Testis (tissue), 5 donors: ENCODE results near the gene TTC29. TPM values are rescaled to one million over a fixed set of nuclear protein-coding genes. Genes with fewer than 3 reads are reported as not detected.

Experiments
- DNase-seq: peaks from one replicate; pipeline ENCODE4 v3.0.0-alpha.2; 2019
- H3K27ac ChIP-seq, 2 donors: fragments of 200-600 bp; sonication (generic); one replicate each; pipeline ENCODE4 v1.5.1; 2019
- H3K27me3 ChIP-seq: fragments of 200-600 bp; sonication (generic); one replicate; pipeline ENCODE4 v1.5.1; 2019
- H3K36me3 ChIP-seq: fragments of 200-600 bp; sonication (generic); one replicate; pipeline ENCODE4 v1.5.1; 2017; ENCODE audit warnings: low read depth; ENCODE audit errors: missing control alignments
- H3K4me1 ChIP-seq: fragments of 200-600 bp; sonication (generic); one replicate; pipeline ENCODE4 v1.5.1; 2019
- H3K4me3 ChIP-seq, 2 donors: fragments of 200-600 bp; sonication (generic); one replicate each; pipeline ENCODE4 v1.5.1; 2017 to 2019
- H3K9me3 ChIP-seq: fragments of 200-600 bp; sonication (generic); one replicate; pipeline ENCODE4 v1.5.1; 2017
- CTCF ChIP-seq, 3 experiments: fragments of 450-650 bp in 2 of 3; fragments of 200-600 bp in 1 of 3; sonication (generic) in 1 of 3; IDR thresholded peaks; one replicate each; pipeline ENCODE4 v1.5.1; 2016 to 2019; ENCODE audit warnings: antibody characterized with exemption in 3 of 3, mild to moderate bottlenecking in 2 of 3, moderate library complexity in 1 of 3
- POLR2A ChIP-seq: fragments of 450-650 bp; IDR thresholded peaks from one replicate; pipeline ENCODE4 v1.6.1; 2017; ENCODE audit warnings: antibody characterized with exemption, mild to moderate bottlenecking, moderate library complexity
- WGBS, 2 donors: methylation state at CpG; one replicate each; pipeline ENCODE4 v1.1.5; 2018; 5-methylcytosine and 5-hydroxymethylcytosine counted together
- intact Hi-C: fragments of 100-400 bp; cut with DNase I; formaldehyde crosslinking; loops from one replicate; pipeline ENCODE4 v1.15.1; 2023; ENCODE audit warnings: low total_unique reads
- long read RNA-seq, 2 donors: transcript quantifications; one replicate each; lab custom pipeline, GENCODE V29; 2026
- polyA plus RNA-seq: library from polyadenylated mRNA; stranded (reverse); fragments of 350-450 nt; fragmentation: Illumina TruSeq; extraction: RNeasy Lipid Tissue Mini Kit (QIAGEN cat#74804); gene quantifications from one replicate; pipeline ENCODE4 v1.2.3, GENCODE V29; 2014; ENCODE audit warnings: low read depth, low replicate concordance; ENCODE audit not compliant: insufficient read depth
- total RNA-seq, 2 donors: library from RNA; depleted of rRNA; stranded (reverse); fragments of >200 nt; gene quantifications; one replicate each; pipeline ENCODE4 v1.2.3, GENCODE V29; 2016

Gene TTC29
- total RNA-seq (10 to 100 TPM; 27.4 to 68.0 TPM), polyA plus RNA-seq (165 TPM)
- long read RNA-seq, donor 1 = 0 reads
- long read RNA-seq, donor 2 = 0 reads

- TF ChIP-seq POLR2A = no peak
- no peak for TF ChIP-seq CTCF (IDR thresholded peaks at IDR 0.05)
- no peak within 1 kb of the TSS for H3K27ac ChIP-seq
- DNase-seq = peak; percentile 96
- WGBS, 2 donors = 1% methylated on average over 15 to 39 of the region's 39 CpGs
- no peaks in the 10 kb centered on the region for H3K4me1 ChIP-seq
- H3K27me3 ChIP-seq = no peaks in the 10 kb centered on the region
- no peaks in the 10 kb centered on the region for H3K9me3 ChIP-seq
- intact Hi-C loops = no loop called here
- H3K4me3 ChIP-seq = peak within 1 kb of the TSS; percentile 37 to 53
- H3K36me3 ChIP-seq = no peaks in the 10 kb centered on the region
Observed at GRCh38 chr4:146945556-146946374, at the start of gene TTC29. Gene TTC29 (minus strand): TSS chr4:146945864. CDS start chr4:146939895, 5,969 bp downstream.

- Histone ChIP-seq H3K36me3 (no peaks in the 10 kb centered on the region), H3K27me3 (no peaks in the 10 kb centered on the region), H3K4me1 (no peaks in the 10 kb centered on the region), H3K27ac (peak overlapping the region; percentile 55 to 62), H3K9me3 (no peaks in the 10 kb centered on the region), H3K4me3 (no peak overlapping the region)
- peak; percentile 72 for DNase-seq
- TF ChIP-seq CTCF (IDR thresholded peaks at IDR 0.05) = no peak
- TF ChIP-seq POLR2A = no peak
- WGBS, 2 donors = 36% methylated on average over 4 of the region's 4 CpGs
- intact Hi-C loops = no loop called here
Observed at GRCh38 chr4:146981651-146982050, 36.0 kb upstream of the TTC29 start.

GRCh38 chr4:146978641-146979040, 33.0 kb upstream of the TTC29 start:
- no peak for TF ChIP-seq CTCF (IDR thresholded peaks at IDR 0.05)
- no peak for TF ChIP-seq POLR2A
- WGBS, 2 donors = 75 to 79% methylated on average over 4 of the region's 4 CpGs
- intact Hi-C loops = no loop called here

GRCh38 chr4:146976145-146976544, 30.5 kb upstream of the TTC29 start:
- TF ChIP-seq CTCF (IDR thresholded peaks at IDR 0.05) (no peak), POLR2A (no peak)

More at GRCh38 chr4:146978641-146979040, 33.0 kb upstream of the TTC29 start:
- no peak for DNase-seq
- H3K27me3 ChIP-seq = no peaks in the 10 kb centered on the region
- no peaks in the 10 kb centered on the region for H3K4me1 ChIP-seq
- H3K27ac ChIP-seq = no peak overlapping the region
- no peak overlapping the region for H3K4me3 ChIP-seq
- no peaks in the 10 kb centered on the region for H3K9me3 ChIP-seq
- no peaks in the 10 kb centered on the region for H3K36me3 ChIP-seq

More at GRCh38 chr4:146976145-146976544, 30.5 kb upstream of the TTC29 start:
- intact Hi-C loops = no loop called here
- WGBS, 2 donors = 43 to 52% methylated on average over 1 of the region's 1 CpG
- no peaks in the 10 kb centered on the region for H3K4me1 ChIP-seq
- H3K36me3 ChIP-seq = no peaks in the 10 kb centered on the region
- DNase-seq = no peak
- no peak overlapping the region for H3K27ac ChIP-seq
- H3K27me3 ChIP-seq = no peaks in the 10 kb centered on the region
- H3K4me3 ChIP-seq = no peak overlapping the region
- no peaks in the 10 kb centered on the region for H3K9me3 ChIP-seq
